GM18909 (cell line): Measurements from ENCODE around the gene FAM72D.
"Not testable (repeated sequence)": the region's sequence is repeated elsewhere in the genome, so short reads cannot be mapped to it uniquely, and the experiment has no call there.

Experiments used
- ATAC-seq: cut with Tn5 transposase; IDR thresholded peaks from one replicate; pipeline ENCODE4 v1.9.1; 2021; ENCODE audit warnings: mild to moderate bottlenecking; ENCODE audit not compliant: unreplicated experiment, poor library complexity

FAM72D gene

DNA sequence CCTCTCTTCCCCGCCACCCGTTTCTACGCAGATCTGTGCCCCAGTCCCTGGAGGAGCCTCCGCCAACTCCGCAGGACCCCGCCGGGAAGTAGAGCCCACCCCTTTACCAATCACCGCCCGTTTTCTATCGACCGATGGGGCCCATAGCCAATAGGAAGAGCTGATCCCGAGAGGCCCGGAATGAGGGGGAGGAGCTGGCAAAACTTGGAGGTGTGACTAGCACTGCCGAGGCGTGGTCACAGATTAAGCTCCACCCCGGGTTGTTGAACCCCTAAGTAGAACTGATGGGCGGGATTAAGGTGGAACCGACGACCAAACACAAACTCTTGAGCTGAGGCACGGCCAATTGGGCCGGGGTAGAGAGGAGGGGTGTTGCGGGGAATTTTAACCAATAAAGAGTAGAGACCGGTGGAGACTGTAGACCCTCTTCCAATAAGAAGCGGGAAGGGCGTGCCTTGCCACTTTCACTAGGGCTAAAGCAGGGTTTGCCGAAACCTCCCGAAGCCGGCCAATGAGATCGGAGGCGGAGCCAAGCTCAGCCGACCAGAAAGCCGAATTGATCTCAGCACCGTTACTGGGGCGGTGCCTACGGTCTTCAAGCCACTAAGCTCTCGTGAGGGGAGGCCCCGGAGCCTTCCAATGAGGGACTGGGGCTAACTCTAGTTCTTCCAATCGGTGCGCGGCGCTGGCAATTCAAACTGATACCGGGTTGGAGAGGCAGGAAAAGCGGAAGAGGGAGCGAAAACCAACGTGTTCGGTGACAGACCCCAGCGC is at the start of gene FAM72D, which contains the start of gene SRGAP2B:
TSS of gene FAM72D (plus strand) at position 691 of the 774 bp plus-strand sequence. CDS start 874 bp downstream, outside the sequence.
TSS of gene SRGAP2B (minus strand) at position 45 of the 774 bp plus-strand sequence. CDS start 2,427 bp downstream, outside the sequence.
- peak; percentile 88 for ATAC-seq

GRCh38 chr1:145047553-145047952 is 48.2 kb upstream of the FAM72D start:
- peak; percentile 78 for ATAC-seq

- not testable (repeated sequence) for ATAC-seq
Measured at GRCh38 chr1:145048181-145048856, 47.5 kb upstream of the FAM72D start.

- not testable (repeated sequence) for ATAC-seq
Measured at GRCh38 chr1:145052019-145052776, 43.6 kb upstream of the FAM72D start.

DNA sequence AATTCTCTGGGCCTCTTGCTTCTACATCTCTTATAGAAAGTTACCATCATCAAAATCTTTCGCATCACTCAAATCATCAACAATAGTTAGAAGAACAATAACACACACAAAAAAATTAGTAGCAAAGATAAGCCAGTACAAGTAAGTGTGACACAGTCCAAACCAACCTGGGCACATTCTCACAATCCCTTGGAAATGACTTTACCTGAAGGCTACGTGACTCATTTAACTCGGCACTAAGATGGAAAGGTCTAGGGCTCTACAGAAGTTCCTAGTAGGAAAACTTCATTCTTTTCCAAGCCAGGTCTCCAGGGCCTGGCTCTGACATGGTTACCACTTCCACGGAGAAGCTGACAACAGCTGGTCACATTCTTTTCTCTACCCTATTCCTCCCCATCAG is 42.3 kb upstream of the FAM72D start:
- ATAC-seq = not testable (repeated sequence)

DNA sequence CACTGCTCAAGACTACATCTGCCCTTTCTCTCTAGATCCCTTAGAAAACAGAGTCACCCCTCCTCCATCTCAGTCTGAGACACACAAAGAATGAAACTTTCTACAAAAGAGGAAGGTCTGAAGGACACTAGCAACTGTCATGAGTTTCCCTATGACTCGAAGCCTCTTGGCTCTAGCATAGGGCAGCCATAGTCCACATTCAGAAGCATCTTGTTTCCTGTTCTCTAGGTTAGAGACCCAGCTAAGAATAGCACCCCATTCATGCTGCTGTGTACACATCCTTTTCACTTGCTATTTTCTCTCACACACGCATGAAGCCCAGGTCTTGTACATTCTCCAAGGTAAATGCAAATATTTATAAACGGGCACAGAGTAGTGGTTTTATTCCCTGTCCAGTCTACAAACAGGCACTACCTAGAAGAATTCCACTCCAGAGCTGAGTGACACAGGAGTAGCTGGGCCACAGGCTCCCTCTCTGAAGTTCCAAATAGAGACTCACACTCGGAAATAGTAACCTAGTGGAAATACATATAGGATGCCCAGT is 40.5 kb upstream of the FAM72D start:
- peak; percentile 99 for ATAC-seq

GRCh38 chr1:145058184-145058583 is 37.6 kb upstream of the FAM72D start:
- peak; percentile 50 for ATAC-seq

DNA sequence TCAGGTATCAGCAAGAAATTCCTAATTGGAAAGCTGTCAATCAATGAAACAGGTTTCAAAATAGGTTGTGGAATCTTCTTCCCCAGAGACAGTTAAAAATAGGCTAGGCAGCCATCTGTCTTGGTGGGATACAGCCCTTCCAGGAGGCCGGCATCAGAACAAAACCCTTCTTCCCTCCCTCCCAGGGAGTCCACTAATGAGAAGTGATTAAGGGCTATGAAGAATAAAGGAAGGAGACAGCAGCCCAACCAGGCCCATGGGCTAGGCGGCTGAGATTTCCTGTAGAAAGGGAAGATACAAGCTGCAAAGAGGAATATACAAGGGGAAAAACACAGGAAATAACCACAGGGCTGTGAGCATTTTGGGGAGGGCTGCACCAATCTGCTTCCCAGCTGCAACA is 32.5 kb upstream of the FAM72D start:
- not testable (repeated sequence) for ATAC-seq

GRCh38 chr1:145063941-145064648 is 31.7 kb upstream of the FAM72D start:
- not testable (repeated sequence) for ATAC-seq

DNA sequence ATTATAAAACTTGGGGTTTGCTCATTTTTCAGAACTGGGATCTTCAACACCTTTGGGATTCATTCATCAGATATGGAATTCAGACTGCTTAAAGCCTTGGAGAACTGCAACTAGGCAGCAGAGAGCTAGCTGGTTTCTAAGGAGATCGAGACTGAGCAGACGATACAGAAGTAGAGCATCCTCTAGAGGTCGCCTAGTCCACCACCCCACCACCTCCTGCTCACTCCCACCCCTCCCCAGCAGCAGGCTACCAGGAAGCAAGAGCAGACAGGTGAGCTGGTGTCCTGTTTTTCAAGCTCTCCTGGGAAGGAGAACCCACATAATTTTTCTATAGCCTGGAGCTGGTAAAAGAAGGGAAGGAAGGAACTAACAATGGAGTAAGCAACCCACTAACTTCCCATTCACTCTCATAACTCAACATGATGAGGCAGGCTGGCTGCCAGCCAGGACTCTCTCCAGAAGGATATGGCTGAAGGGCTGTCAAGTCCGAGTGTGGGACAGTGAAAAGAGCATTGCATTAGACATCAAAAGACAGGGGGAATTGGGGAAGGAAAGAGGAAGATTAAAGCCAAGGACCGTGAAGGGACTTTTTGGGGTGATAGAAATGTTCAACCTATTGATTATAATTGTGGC is 30.5 kb upstream of the FAM72D start:
- ATAC-seq = peak; percentile 75

DNA sequence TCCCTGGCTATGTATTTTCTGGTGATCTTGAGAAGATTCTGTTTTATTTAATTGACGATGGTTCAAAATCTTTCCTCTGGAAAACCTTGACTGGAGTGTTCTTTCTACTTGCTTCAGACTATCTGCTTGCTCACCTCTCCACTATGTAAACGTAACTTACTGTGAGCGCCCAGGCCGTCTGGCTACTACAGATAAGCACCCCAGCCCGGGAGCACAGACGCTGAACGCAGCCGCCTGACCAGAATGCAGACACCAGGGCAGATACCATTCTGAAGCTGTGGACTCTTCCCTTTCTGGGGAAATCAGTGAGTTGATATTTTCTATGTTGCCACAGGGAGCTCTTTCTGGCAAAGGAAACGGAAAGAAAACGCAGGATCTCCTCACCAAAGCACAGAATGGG is 29.3 kb upstream of the FAM72D start:
- ATAC-seq = not testable (repeated sequence)

- ATAC-seq = not testable (repeated sequence)
Measured at GRCh38 chr1:145071569-145071968, 24.2 kb upstream of the FAM72D start.

- ATAC-seq = not testable (repeated sequence)
Measured at GRCh38 chr1:145074021-145074559, 21.7 kb upstream of the FAM72D start.

- not testable (repeated sequence) for ATAC-seq
Measured at GRCh38 chr1:145076877-145077276, 18.9 kb upstream of the FAM72D start.

GRCh38 chr1:145077872-145078786 is 17.6 kb upstream of the FAM72D start:
- not testable (repeated sequence) for ATAC-seq

DNA sequence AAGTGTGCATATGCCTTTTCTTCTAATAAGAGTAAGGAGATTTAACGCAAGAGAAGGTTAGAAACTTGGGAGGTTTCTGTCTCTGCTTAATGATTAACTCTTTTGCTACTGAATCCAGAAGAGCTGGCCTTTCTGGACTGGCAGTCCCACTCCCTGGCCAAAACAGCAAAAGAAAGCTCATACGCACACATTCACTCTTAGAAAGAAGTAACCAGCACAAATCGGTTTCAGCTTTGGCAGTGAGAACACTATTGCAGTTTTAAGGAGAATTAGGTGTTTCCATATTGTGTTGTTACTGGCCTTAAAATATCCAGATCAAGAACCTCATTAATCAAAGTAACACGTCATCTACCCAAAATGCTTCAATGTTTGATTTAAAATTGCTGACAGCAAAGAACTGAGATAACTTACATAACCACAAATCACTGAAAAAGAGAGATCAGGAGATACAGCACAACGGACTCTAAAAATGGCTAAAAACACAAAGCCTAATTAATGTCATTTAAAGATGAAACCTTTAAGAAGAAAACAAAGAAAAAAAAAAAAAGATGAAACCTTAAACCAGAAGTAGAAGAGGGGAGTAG is 16.9 kb upstream of the FAM72D start:
- not testable (repeated sequence) for ATAC-seq

DNA sequence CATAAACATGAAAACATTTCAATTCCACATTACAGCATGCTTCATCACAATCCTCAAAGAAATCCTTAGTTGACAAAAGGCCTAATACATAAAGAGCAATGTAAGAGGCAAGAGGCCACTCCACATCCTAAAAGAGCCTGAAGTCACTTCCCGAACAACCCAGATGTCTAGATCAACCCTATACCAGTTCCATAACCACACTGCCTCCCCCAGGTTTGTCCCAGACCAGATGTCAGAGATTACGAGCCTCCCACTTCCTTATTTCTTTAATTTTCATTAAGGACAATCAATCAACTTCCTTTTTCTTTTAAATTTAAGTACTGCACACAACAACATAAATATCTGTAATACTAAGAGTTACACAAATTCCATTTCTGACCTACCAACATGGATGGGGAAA is 16.0 kb upstream of the FAM72D start:
- not testable (repeated sequence) for ATAC-seq

- ATAC-seq = not testable (repeated sequence)
Measured at GRCh38 chr1:145080193-145080592, 15.6 kb upstream of the FAM72D start.
